ENCODE data around the gene ETHE1.

DNA sequence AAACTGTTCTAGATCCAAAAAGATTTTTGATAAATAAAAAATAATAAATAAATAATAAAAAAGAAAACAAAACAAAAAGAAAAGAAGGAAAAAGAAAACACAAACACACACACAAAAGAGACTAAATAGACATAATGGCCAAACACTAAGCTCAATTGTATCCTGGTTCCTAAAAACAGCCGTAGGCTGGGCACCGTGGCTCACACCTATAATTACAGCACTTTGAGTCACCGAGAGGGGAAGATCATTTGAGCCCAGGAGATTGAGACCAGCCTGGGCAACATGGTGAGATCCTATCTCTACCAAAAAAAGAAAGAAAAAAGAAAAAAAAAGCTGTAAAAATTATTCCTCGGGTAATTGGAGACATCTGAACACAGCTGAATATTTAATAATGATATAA is 8.9 kb downstream of the ETHE1 start:
- no peak for TF ChIP-seq POLR2A (IDR thresholded peaks at IDR 0.05; ENCODE audit: low read length)
- no peak for TF ChIP-seq GATA1 (IDR thresholded peaks at IDR 0.05; ENCODE audit: low read depth, low read length)
